PC-9 (cell line): ENCODE measurements around the gene BMI1.

Source experiments
- CTCF ChIP-seq: fragments of 200-600 bp; sonication (generic); conservative IDR thresholded peaks from 2 replicates; pipeline ENCODE4 v1.6.1; 2017; ENCODE audit warnings: mixed run types, antibody characterized with exemption, mild to moderate bottlenecking, moderate library complexity
- EZH2 ChIP-seq: fragments of 200-600 bp; sonication (generic); IDR thresholded peaks from 2 replicates; pipeline ENCODE4 v1.8.0; 2017; ENCODE audit warnings: antibody characterized with exemption, low read depth

- TF ChIP-seq CTCF (no peak), EZH2 (no peak)
Observed at GRCh38 chr10:22319547-22319979, 1.3 kb upstream of the BMI1 start.
